ENCODE data around the gene RIPK4.

The RIPK4 gene

GRCh38 chr21:41691205-41692184 is 75.4 kb downstream of the RIPK4 start:
- peak; percentile 25 for DNase-seq (ENCODE audit: low read depth)
